Peyer's patch (tissue), 4 donors: ENCODE results near the gene COX8A.

Source experiments
- POLR2A ChIP-seq, 2 donors: fragments of 450-650 bp; IDR thresholded peaks; one replicate each; pipeline ENCODE4 v1.5.1; 2017; ENCODE audit warnings: antibody characterized with exemption in 2 of 2, mild to moderate bottlenecking in 2 of 2, moderate library complexity in 2 of 2
- TF ChIP-seq, protein P1 (sequence below), 6 experiments: fragments of 450-650 bp in 4 of 6; fragments of 200-600 bp in 2 of 6; sonication (generic) in 1 of 6; IDR thresholded peaks; one replicate each; pipeline ENCODE4 v1.5.1; 2017 to 2019; ENCODE audit warnings: antibody characterized with exemption in 6 of 6, mild to moderate bottlenecking in 3 of 6, moderate library complexity in 1 of 6

DNA sequence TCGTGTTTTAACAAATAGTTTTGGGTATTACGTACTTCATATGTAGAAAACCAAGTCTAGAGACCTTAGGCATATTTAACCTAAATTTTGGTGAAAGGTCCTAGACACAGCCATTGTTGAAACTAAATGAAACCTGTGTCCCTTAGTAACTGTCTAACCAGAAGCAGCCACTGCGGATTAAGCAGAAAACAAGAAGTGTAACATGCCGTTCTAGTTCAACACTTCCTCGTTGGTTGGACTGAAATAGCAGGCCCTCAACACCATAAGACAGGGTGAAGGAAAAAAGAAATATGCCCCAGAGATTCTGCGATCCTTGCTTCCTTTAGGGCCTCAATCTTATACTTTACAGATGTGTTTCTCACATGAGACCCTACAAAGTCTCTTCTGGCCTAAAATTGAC lies 33.6 kb upstream of the COX8A start:
- TF ChIP-seq, protein P1, sequence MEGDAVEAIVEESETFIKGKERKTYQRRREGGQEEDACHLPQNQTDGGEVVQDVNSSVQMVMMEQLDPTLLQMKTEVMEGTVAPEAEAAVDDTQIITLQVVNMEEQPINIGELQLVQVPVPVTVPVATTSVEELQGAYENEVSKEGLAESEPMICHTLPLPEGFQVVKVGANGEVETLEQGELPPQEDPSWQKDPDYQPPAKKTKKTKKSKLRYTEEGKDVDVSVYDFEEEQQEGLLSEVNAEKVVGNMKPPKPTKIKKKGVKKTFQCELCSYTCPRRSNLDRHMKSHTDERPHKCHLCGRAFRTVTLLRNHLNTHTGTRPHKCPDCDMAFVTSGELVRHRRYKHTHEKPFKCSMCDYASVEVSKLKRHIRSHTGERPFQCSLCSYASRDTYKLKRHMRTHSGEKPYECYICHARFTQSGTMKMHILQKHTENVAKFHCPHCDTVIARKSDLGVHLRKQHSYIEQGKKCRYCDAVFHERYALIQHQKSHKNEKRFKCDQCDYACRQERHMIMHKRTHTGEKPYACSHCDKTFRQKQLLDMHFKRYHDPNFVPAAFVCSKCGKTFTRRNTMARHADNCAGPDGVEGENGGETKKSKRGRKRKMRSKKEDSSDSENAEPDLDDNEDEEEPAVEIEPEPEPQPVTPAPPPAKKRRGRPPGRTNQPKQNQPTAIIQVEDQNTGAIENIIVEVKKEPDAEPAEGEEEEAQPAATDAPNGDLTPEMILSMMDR (IDR thresholded peaks at IDR 0.05), result no peak
- no peak for TF ChIP-seq POLR2A (IDR thresholded peaks at IDR 0.05)
